ENCODE measurements around the gene DPYD.
"Not testable (repeated sequence)": the region's sequence is repeated elsewhere in the genome, so short reads cannot be mapped to it uniquely, and the experiment has no call there.

Gene DPYD

GRCh38 chr1:97243973-97244560 is 676.8 kb downstream of the DPYD start:
- H3K27ac ChIP-seq = no peak overlapping the region
- peak; percentile 73 for TF ChIP-seq CTCF (conservative IDR thresholded peaks at IDR 0.05)

- no peak overlapping the region for H3K27ac ChIP-seq
- TF ChIP-seq CTCF (conservative IDR thresholded peaks at IDR 0.05) = no peak
These were observed 682.0 kb downstream of the DPYD start for GRCh38 chr1:97238816-97239215.

- H3K27ac ChIP-seq = not testable (repeated sequence)
These were observed 689.5 kb downstream of the DPYD start for GRCh38 chr1:97231354-97231753.

GRCh38 chr1:97212671-97213070 is 708.2 kb downstream of the DPYD start:
- H3K27ac ChIP-seq = no peak overlapping the region
- no peak for TF ChIP-seq CTCF (conservative IDR thresholded peaks at IDR 0.05)

- TF ChIP-seq CTCF (conservative IDR thresholded peaks at IDR 0.05) = no peak
- no peak overlapping the region for H3K27ac ChIP-seq
These were observed 710.5 kb downstream of the DPYD start for GRCh38 chr1:97210307-97210706.

- TF ChIP-seq CTCF (conservative IDR thresholded peaks at IDR 0.05) = no peak
These were observed 711.4 kb downstream of the DPYD start for GRCh38 chr1:97209381-97209957.

GRCh38 chr1:97207868-97208267 is 713.0 kb downstream of the DPYD start:
- TF ChIP-seq CTCF (conservative IDR thresholded peaks at IDR 0.05) = no peak
- no peak overlapping the region for H3K27ac ChIP-seq

More at GRCh38 chr1:97209381-97209957, 711.4 kb downstream of the DPYD start:
- H3K27ac ChIP-seq = no peak overlapping the region

GRCh38 chr1:97204468-97204867 is 716.4 kb downstream of the DPYD start:
- no peak for TF ChIP-seq CTCF (conservative IDR thresholded peaks at IDR 0.05)
- no peak overlapping the region for H3K27ac ChIP-seq

Measured in VCaP (cell line).